A549 (cell line): ENCODE results near the gene RHOF.

Experiments
- CBX8 ChIP-seq: fragments of 200-600 bp; sonication (generic); IDR thresholded peaks from 2 replicates; pipeline ENCODE4 v1.6.1; 2016
- JUN ChIP-seq, 2 experiments: fragments of >200 bp; sonication (Bioruptor Twin); formaldehyde crosslinking; IDR thresholded peaks; 2 replicates in 1 of 2; 3 replicates in 1 of 2; pipeline ENCODE4 v1.6.1; 2016 to 2017
- NFE2L2 ChIP-seq: fragments of 150-350 bp; conservative IDR thresholded peaks from 2 replicates; pipeline ENCODE4 v1.6.1; 2014; ENCODE audit warnings: low read length
- PHF8 ChIP-seq: fragments of 200-600 bp; sonication (generic); IDR thresholded peaks from 2 replicates; pipeline ENCODE4 v1.6.1; 2016; ENCODE audit warnings: low read depth, mild to moderate bottlenecking, antibody characterized with exemption, moderate library complexity, borderline replicate concordance
- TF ChIP-seq, protein P1 (sequence below): fragments of >200 bp; sonication (Bioruptor Twin); formaldehyde crosslinking; IDR thresholded peaks from 3 replicates; pipeline ENCODE4 v1.5.1; 2016

DNA sequence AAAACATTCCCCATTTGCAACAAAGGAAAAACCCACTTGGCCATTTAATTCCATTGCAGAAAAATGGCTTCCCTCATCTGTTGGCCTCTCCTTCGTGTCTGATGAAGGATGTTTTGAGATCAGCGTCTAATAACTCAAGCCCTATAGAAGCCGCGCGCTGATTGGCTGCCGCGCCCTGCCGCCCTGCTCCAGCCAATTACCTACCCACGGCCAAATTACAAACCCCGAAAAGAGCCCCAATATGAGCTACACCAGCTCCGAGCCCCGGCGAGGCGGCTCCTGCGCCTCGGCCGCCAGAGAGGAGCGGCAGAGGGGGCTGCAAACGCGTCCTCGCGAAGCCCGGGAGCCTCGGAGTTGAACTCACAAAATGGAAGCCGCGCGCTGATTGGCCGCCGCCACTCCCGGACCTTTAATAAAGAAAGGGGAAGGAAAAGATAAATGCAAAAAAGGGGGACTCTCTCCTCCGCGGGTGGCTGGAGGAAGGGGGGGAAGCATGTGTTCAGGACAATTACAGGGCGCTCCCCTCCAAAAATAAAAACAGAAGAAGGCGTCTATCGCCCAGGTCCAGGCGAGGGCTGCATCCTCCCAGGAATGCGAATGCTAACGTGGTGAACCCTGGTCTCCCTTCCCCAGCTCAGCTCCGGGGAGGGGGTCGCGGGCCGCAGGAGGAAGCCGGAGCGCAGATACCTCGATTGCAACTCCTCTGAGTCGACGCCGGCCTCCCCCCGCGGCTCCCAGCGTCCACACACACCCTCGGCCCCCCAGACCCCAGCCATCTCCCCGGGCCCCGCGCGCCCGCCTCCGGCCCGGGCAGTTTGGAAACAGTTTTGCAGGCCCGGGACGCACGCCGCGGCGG lies 9.6 kb upstream of the RHOF start:
- TF ChIP-seq, protein P1, sequence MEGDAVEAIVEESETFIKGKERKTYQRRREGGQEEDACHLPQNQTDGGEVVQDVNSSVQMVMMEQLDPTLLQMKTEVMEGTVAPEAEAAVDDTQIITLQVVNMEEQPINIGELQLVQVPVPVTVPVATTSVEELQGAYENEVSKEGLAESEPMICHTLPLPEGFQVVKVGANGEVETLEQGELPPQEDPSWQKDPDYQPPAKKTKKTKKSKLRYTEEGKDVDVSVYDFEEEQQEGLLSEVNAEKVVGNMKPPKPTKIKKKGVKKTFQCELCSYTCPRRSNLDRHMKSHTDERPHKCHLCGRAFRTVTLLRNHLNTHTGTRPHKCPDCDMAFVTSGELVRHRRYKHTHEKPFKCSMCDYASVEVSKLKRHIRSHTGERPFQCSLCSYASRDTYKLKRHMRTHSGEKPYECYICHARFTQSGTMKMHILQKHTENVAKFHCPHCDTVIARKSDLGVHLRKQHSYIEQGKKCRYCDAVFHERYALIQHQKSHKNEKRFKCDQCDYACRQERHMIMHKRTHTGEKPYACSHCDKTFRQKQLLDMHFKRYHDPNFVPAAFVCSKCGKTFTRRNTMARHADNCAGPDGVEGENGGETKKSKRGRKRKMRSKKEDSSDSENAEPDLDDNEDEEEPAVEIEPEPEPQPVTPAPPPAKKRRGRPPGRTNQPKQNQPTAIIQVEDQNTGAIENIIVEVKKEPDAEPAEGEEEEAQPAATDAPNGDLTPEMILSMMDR, result no peak
- TF ChIP-seq PHF8 (0 out of 2 replicates have a peak, but pooled peaks have one; percentile 39), NFE2L2 (no peak), JUN (IDR thresholded peaks at IDR 0.05) (peak; percentile 81 to 83; a peak in 4 of 5 replicates), CBX8 (no peak)
